Keratinocyte (primary cell): ENCODE data around the gene CARD6. TPM values are rescaled to one million over a fixed set of nuclear protein-coding genes. Genes with fewer than 3 reads are reported as not detected.

Experiments
- DNase-seq: peaks from one replicate; pipeline ENCODE4 v3.0.0-alpha.2; 2011; ENCODE audit warnings: low read depth, missing footprints, low spot score
- FAIRE-seq: peaks from 2 replicates; lab custom pipeline; 2011; peaks lifted over from hg19 to GRCh38; lab: Jason Lieb, UNC
- H2AFZ ChIP-seq: 2 replicates; pipeline ENCODE4 v1.6.0; 2012; ENCODE audit warnings: low read length, control low read depth, inconsistent platforms; ENCODE audit not compliant: control insufficient read depth
- H3K27ac ChIP-seq: 2 replicates; pipeline ENCODE4 v1.5.1; 2011; ENCODE audit warnings: low read length; ENCODE audit not compliant: control insufficient read depth, insufficient read depth
- H3K27me3 ChIP-seq: 3 replicates; pipeline ENCODE4 v1.6.0; 2011; ENCODE audit warnings: low read length; ENCODE audit not compliant: control insufficient read depth, insufficient read depth; ENCODE audit errors: extremely low read depth
- H3K36me3 ChIP-seq, 2 experiments: 2 replicates in 1 of 2; 3 replicates in 1 of 2; pipeline ENCODE4 v1.5.1; 2011; ENCODE audit warnings: low read length in 2 of 2, mild to moderate bottlenecking in 1 of 2; ENCODE audit not compliant: control insufficient read depth in 2 of 2, insufficient read depth in 2 of 2; ENCODE audit errors: extremely low read depth in 1 of 2
- H3K4me1 ChIP-seq: 3 replicates; pipeline ENCODE4 v1.5.1; 2011; ENCODE audit warnings: low read length; ENCODE audit not compliant: control insufficient read depth, insufficient read depth; ENCODE audit errors: extremely low read depth
- H3K4me2 ChIP-seq: 3 replicates; pipeline ENCODE4 v1.6.0; 2011; ENCODE audit warnings: low read depth, low read length; ENCODE audit not compliant: control insufficient read depth, insufficient read depth; ENCODE audit errors: extremely low read depth
- H3K4me3 ChIP-seq, 3 experiments: fragments of 200-600 bp in 1 of 3; sonication (generic) in 1 of 3; 2 replicates in 2 of 3; 3 replicates in 1 of 3; pipeline ENCODE4 v1.5.1; 2011 to 2016; ENCODE audit warnings: low read length in 3 of 3, mild to moderate bottlenecking in 3 of 3, control low read depth in 2 of 3, inconsistent platforms in 1 of 3, low read depth in 1 of 3, mixed read lengths in 1 of 3, mixed run types in 1 of 3, moderate library complexity in 1 of 3; ENCODE audit not compliant: control insufficient read depth in 2 of 3, insufficient read depth in 2 of 3; ENCODE audit errors: extremely low read depth in 1 of 3
- H3K79me2 ChIP-seq: 2 replicates; pipeline ENCODE4 v1.6.0; 2012; ENCODE audit warnings: low read length; ENCODE audit not compliant: control insufficient read depth, insufficient read depth
- H3K9ac ChIP-seq: 3 replicates; pipeline ENCODE4 v1.6.0; 2011; ENCODE audit warnings: low read length; ENCODE audit not compliant: control insufficient read depth, insufficient read depth; ENCODE audit errors: extremely low read depth
- H3K9me1 ChIP-seq: 3 replicates; pipeline ENCODE4 v1.6.0; 2011; ENCODE audit warnings: low read length; ENCODE audit not compliant: control insufficient read depth, insufficient read depth; ENCODE audit errors: extremely low read depth
- H3K9me3 ChIP-seq: 2 replicates; pipeline ENCODE4 v1.5.1; 2012; ENCODE audit warnings: low read depth, low read length; ENCODE audit not compliant: control insufficient read depth
- H4K20me1 ChIP-seq: 3 replicates; pipeline ENCODE4 v1.6.0; 2011; ENCODE audit warnings: low read length; ENCODE audit not compliant: control insufficient read depth, insufficient read depth; ENCODE audit errors: extremely low read depth
- CTCF ChIP-seq, 3 experiments: IDR thresholded peaks in 1 of 3; conservative IDR thresholded peaks in 1 of 3; optimal IDR thresholded peaks in 1 of 3; 2 replicates in 2 of 3; 3 replicates in 1 of 3; pipeline versions ENCODE3 to v1.5.1; 2011; ENCODE audit warnings: low read length in 3 of 3, mild to moderate bottlenecking in 3 of 3, moderate library complexity in 2 of 3, control low read depth in 1 of 3, inconsistent platforms in 1 of 3; ENCODE audit not compliant: insufficient read depth in 2 of 3; ENCODE audit errors: extremely low read depth in 1 of 3
- EZH2 ChIP-seq: IDR thresholded peaks from one replicate; pipeline ENCODE4 v1.6.1; 2012; ENCODE audit warnings: inconsistent platforms, mild to moderate bottlenecking, low read length, moderate library complexity
- dilution Hi-C: fragments of 300-500 bp; cut with MboI; formaldehyde crosslinking; loops from one replicate; pipeline ENCODE4 v1.7.0; 2020; ENCODE audit warnings: low sequenced_read_pairs; ENCODE audit not compliant: extremely low pct_ligation_motif_present
- polyA plus RNA-seq, 5 experiments: library from polyadenylated mRNA; depleted of rRNA in 3 of 5; stranded (reverse) in 3 of 5; stranded (forward) in 1 of 5; unstranded in 1 of 5; fragments of >200 nt; gene quantifications; 1 replicate in 1 of 5; 2 replicates in 3 of 5; 3 replicates in 1 of 5; pipeline versions ENCODE4 v1.2.1 to v1.2.3, GENCODE V29; 2011 to 2012; ENCODE audit warnings: missing spikeins in 2 of 5, low read depth in 1 of 5, low replicate concordance in 1 of 5

The CARD6 gene
- polyA plus RNA-seq, 1 donor (not counting 4 experiments of a cell fraction or from before 2014, with no cell fraction given) = 4.4 TPM

- no peak overlapping the region for H3K4me3 ChIP-seq
- H4K20me1 ChIP-seq = peaks cover 36% of the 10 kb centered on the region
- no peak overlapping the region for H2AFZ ChIP-seq
- FAIRE-seq (no peak), DNase-seq (no peak)
- dilution Hi-C loops = no loop called here
- H3K9ac ChIP-seq = no peak overlapping the region
- peaks cover 31% of the 10 kb centered on the region for H3K79me2 ChIP-seq
- peaks cover 6% of the 10 kb centered on the region for H3K9me1 ChIP-seq
- H3K4me1 ChIP-seq = peaks cover 2% of the 10 kb centered on the region
- no peaks in the 10 kb centered on the region for H3K27me3 ChIP-seq
- no peak overlapping the region for H3K4me2 ChIP-seq
- peaks cover 30 to 47% of the 10 kb centered on the region in 2 experiments for H3K36me3 ChIP-seq
- no peaks in the 10 kb centered on the region for H3K9me3 ChIP-seq
- H3K27ac ChIP-seq = no peak overlapping the region
- TF ChIP-seq EZH2 (no peak), CTCF (optimal IDR thresholded peaks at IDR 0.05 in 1 of 3, IDR thresholded peaks at IDR 0.05 in 1 of 3, conservative IDR thresholded peaks at IDR 0.05 in 1 of 3; ENCODE audit: extremely low read depth in 1 of 3, insufficient read depth in 2 of 3, low read length in 3 of 3) (no peak)
Observed at GRCh38 chr5:40826489-40827187, 14.5 kb upstream of the CARD6 start.

- no peaks in the 10 kb centered on the region for H3K9me3 ChIP-seq
- H3K79me2 ChIP-seq = peaks cover 39% of the 10 kb centered on the region
- dilution Hi-C loops = no loop called here
- H3K4me1 ChIP-seq = peaks cover 9% of the 10 kb centered on the region
- TF ChIP-seq EZH2 (no peak), CTCF (optimal IDR thresholded peaks at IDR 0.05 in 1 of 3, IDR thresholded peaks at IDR 0.05 in 1 of 3, conservative IDR thresholded peaks at IDR 0.05 in 1 of 3; ENCODE audit: extremely low read depth in 1 of 3, insufficient read depth in 2 of 3, low read length in 3 of 3) (no peak)
- H3K9ac ChIP-seq = no peak overlapping the region
- H3K9me1 ChIP-seq = peaks cover 6% of the 10 kb centered on the region
- no peak overlapping the region for H3K4me2 ChIP-seq
- FAIRE-seq (no peak), DNase-seq (no peak)
- no peak overlapping the region for H3K4me3 ChIP-seq
- H3K27me3 ChIP-seq = no peaks in the 10 kb centered on the region
- H4K20me1 ChIP-seq = peaks cover 43% of the 10 kb centered on the region
- no peak overlapping the region for H2AFZ ChIP-seq
- H3K27ac ChIP-seq = no peak overlapping the region
- peaks cover 34 to 54% of the 10 kb centered on the region in 2 experiments for H3K36me3 ChIP-seq
Observed at GRCh38 chr5:40827188-40827977, 13.8 kb upstream of the CARD6 start.
